G401 (cell line): ENCODE data around the gene BAIAP3. TPM values are rescaled to one million over a fixed set of nuclear protein-coding genes. Genes with fewer than 3 reads are reported as not detected.
"Not testable (repeated sequence)": the region's sequence is repeated elsewhere in the genome, so short reads cannot be mapped to it uniquely, and the experiment has no call there.

ENCODE experiments used
- DNase-seq: peaks from one replicate; pipeline ENCODE4 v3.0.0-alpha.2; 2015; ENCODE audit warnings: low spot score
- in situ Hi-C: cut with HindIII; loops from 2 replicates; pipeline ENCODE4 v1.10.0; 2016; ENCODE audit warnings: low sequenced_read_pairs, mixed read lengths
- total RNA-seq: library from RNA; depleted of rRNA; stranded (reverse); fragments of >200 nt; shearing (Covaris generic); gene quantifications from 2 replicates; pipeline ENCODE4 v1.2.3, GENCODE V29; 2014; rRNA removed

Gene BAIAP3
- total RNA-seq = 0.25 and 2.0 TPM in 2 replicates

- in situ Hi-C loops = no loop called here
- DNase-seq = no peak
These were observed at the start of gene BAIAP3 for GRCh38 chr16:1333149-1333812. Gene BAIAP3 (plus strand): TSS chr16:1333645. CDS start chr16:1338550, 4,905 bp downstream.

GRCh38 chr16:1283996-1284616 is 49.3 kb upstream of the BAIAP3 start:
- in situ Hi-C loops = no loop called here

GRCh38 chr16:1285669-1286512 is 47.6 kb upstream of the BAIAP3 start:
- DNase-seq = no peak
- in situ Hi-C loops = no loop called here

More at GRCh38 chr16:1283996-1284616, 49.3 kb upstream of the BAIAP3 start:
- DNase-seq = no peak

GRCh38 chr16:1286513-1287094 is 46.8 kb upstream of the BAIAP3 start:
- in situ Hi-C loops = no loop called here
- DNase-seq = no peak

GRCh38 chr16:1287982-1288670 is 45.3 kb upstream of the BAIAP3 start:
- DNase-seq = no peak

GRCh38 chr16:1288813-1289476 is 44.5 kb upstream of the BAIAP3 start:
- in situ Hi-C loops = no loop called here
- DNase-seq = no peak

More at GRCh38 chr16:1287982-1288670, 45.3 kb upstream of the BAIAP3 start:
- in situ Hi-C loops = no loop called here

GRCh38 chr16:1289477-1289866 is 44.0 kb upstream of the BAIAP3 start:
- DNase-seq = no peak
- in situ Hi-C loops = no loop called here

GRCh38 chr16:1290063-1290501 is 43.4 kb upstream of the BAIAP3 start:
- DNase-seq = no peak
- in situ Hi-C loops = no loop called here

GRCh38 chr16:1290860-1291575 is 42.4 kb upstream of the BAIAP3 start:
- DNase-seq = no peak
- in situ Hi-C loops = no loop called here

- DNase-seq = no peak
- in situ Hi-C loops = no loop called here
These were observed 41.9 kb upstream of the BAIAP3 start for GRCh38 chr16:1291576-1291974.

- DNase-seq, in situ Hi-C loops: not testable (repeated sequence)
These were observed 41.2 kb upstream of the BAIAP3 start for GRCh38 chr16:1292208-1292607.

GRCh38 chr16:1292808-1293207 is 40.6 kb upstream of the BAIAP3 start:
- in situ Hi-C loops, DNase-seq: not testable (repeated sequence)

- in situ Hi-C loops = no loop called here
- no peak for DNase-seq
These were observed 39.4 kb upstream of the BAIAP3 start for GRCh38 chr16:1293921-1294656.

- DNase-seq = no peak
- in situ Hi-C loops = no loop called here
These were observed 38.0 kb upstream of the BAIAP3 start for GRCh38 chr16:1295465-1295864.

GRCh38 chr16:1296688-1297017 is 36.8 kb upstream of the BAIAP3 start:
- DNase-seq, in situ Hi-C loops: not testable (repeated sequence)

GRCh38 chr16:1297018-1297696 is 36.3 kb upstream of the BAIAP3 start:
- DNase-seq = no peak
- in situ Hi-C loops = no loop called here

- DNase-seq = no peak
- in situ Hi-C loops = no loop called here
These were observed 35.0 kb upstream of the BAIAP3 start for GRCh38 chr16:1298406-1298805.
